CD4-positive, alpha-beta memory T cell (primary cell): ENCODE measurements around the gene SLC4A3. TPM values are rescaled to one million over a fixed set of nuclear protein-coding genes. Genes with fewer than 3 reads are reported as not detected.

Experiments
- CTCF ChIA-PET: fragments of 350-600 bp; sonication (Branson Sonifier 250); formaldehyde crosslinking; loops from one replicate; lab custom pipeline; 2021; ENCODE audit warnings: inconsistent platforms; ENCODE audit not compliant: partially characterized antibody; lab: Charles Lee
- POLR2A ChIA-PET: fragments of 350-600 bp; sonication (Branson Sonifier 250); formaldehyde crosslinking; loops from one replicate; lab custom pipeline; 2021; ENCODE audit not compliant: partially characterized antibody; lab: Charles Lee
- DNase-seq, 5 donors: peaks; one replicate each; pipeline versions ENCODE4 v3.0.0 to v3.0.0-alpha.2; 2020 to 2022; ENCODE audit warnings: mixed read lengths in 1 of 5
- H3K27ac ChIP-seq: one replicate; pipeline ENCODE4 v1.7.0; 2013; ENCODE audit warnings: low read depth, low read length
- H3K27me3 ChIP-seq: 2 replicates; pipeline ENCODE4 v1.7.0; 2013; ENCODE audit warnings: mild to moderate bottlenecking, low read length, moderate library complexity; ENCODE audit not compliant: insufficient read depth
- H3K36me3 ChIP-seq: 2 replicates; pipeline ENCODE4 v1.7.0; 2013; ENCODE audit warnings: mild to moderate bottlenecking, low read length, moderate library complexity; ENCODE audit not compliant: insufficient read depth
- H3K4me1 ChIP-seq: 2 replicates; pipeline ENCODE4 v1.7.0; 2013; ENCODE audit warnings: mild to moderate bottlenecking, low read length, moderate library complexity; ENCODE audit not compliant: insufficient read depth
- H3K4me3 ChIP-seq, 2 donors: one replicate each; pipeline ENCODE4 v1.7.0; 2013; ENCODE audit warnings: low read length in 2 of 2, mild to moderate bottlenecking in 1 of 2
- H3K9me3 ChIP-seq, 2 donors: one replicate each; pipeline ENCODE4 v1.7.0; 2013; ENCODE audit warnings: low read length in 2 of 2, control low read depth in 1 of 2; ENCODE audit not compliant: control insufficient read depth in 1 of 2
- H3K27ac Mint-ChIP-seq, 7 donors: one replicate each; pipeline ENCODE4 v1.8.0; 2020 to 2021; ENCODE audit warnings: mixed read lengths in 7 of 7, mild to moderate bottlenecking in 6 of 7, inconsistent platforms in 3 of 7, moderate library complexity in 3 of 7
- H3K27me3 Mint-ChIP-seq, 2 donors: one replicate each; pipeline ENCODE4 v1.8.0; 2020 to 2021; ENCODE audit warnings: mixed read lengths in 2 of 2
- H3K36me3 Mint-ChIP-seq, 2 donors: one replicate each; pipeline ENCODE4 v1.8.0; 2020 to 2021; ENCODE audit warnings: mixed read lengths in 2 of 2, inconsistent platforms in 1 of 2, mild to moderate bottlenecking in 1 of 2
- H3K4me1 Mint-ChIP-seq, 4 donors: one replicate each; pipeline ENCODE4 v1.8.0; 2020 to 2021; ENCODE audit warnings: mixed read lengths in 4 of 4, mild to moderate bottlenecking in 1 of 4
- H3K4me3 Mint-ChIP-seq, 8 donors: one replicate each; pipeline ENCODE4 v1.8.0; 2020 to 2021; ENCODE audit warnings: mixed read lengths in 8 of 8, mild to moderate bottlenecking in 7 of 8, moderate library complexity in 6 of 8, inconsistent platforms in 3 of 8
- H3K9me3 Mint-ChIP-seq, 8 donors: one replicate each; pipeline ENCODE4 v1.8.0; 2020 to 2021; ENCODE audit warnings: mixed read lengths in 8 of 8, mild to moderate bottlenecking in 5 of 8, inconsistent platforms in 3 of 8, moderate library complexity in 1 of 8
- intact Hi-C: fragments of 100-400 bp; cut with micrococcal nuclease; formaldehyde crosslinking; loops from one replicate; pipeline ENCODE4 v1.15.1; 2023
- polyA plus RNA-seq, 2 donors: library from polyadenylated mRNA; unstranded; fragments of 300-500 nt; fragmentation: Illumina TruSeq; gene quantifications; one replicate each; pipeline ENCODE4 v1.2.3, GENCODE V29; 2021
- total RNA-seq, 2 experiments: library from RNA; stranded (reverse); gene quantifications; one replicate each; pipeline ENCODE4 v1.2.3, GENCODE V29; 2021

SLC4A3 gene, protein sequence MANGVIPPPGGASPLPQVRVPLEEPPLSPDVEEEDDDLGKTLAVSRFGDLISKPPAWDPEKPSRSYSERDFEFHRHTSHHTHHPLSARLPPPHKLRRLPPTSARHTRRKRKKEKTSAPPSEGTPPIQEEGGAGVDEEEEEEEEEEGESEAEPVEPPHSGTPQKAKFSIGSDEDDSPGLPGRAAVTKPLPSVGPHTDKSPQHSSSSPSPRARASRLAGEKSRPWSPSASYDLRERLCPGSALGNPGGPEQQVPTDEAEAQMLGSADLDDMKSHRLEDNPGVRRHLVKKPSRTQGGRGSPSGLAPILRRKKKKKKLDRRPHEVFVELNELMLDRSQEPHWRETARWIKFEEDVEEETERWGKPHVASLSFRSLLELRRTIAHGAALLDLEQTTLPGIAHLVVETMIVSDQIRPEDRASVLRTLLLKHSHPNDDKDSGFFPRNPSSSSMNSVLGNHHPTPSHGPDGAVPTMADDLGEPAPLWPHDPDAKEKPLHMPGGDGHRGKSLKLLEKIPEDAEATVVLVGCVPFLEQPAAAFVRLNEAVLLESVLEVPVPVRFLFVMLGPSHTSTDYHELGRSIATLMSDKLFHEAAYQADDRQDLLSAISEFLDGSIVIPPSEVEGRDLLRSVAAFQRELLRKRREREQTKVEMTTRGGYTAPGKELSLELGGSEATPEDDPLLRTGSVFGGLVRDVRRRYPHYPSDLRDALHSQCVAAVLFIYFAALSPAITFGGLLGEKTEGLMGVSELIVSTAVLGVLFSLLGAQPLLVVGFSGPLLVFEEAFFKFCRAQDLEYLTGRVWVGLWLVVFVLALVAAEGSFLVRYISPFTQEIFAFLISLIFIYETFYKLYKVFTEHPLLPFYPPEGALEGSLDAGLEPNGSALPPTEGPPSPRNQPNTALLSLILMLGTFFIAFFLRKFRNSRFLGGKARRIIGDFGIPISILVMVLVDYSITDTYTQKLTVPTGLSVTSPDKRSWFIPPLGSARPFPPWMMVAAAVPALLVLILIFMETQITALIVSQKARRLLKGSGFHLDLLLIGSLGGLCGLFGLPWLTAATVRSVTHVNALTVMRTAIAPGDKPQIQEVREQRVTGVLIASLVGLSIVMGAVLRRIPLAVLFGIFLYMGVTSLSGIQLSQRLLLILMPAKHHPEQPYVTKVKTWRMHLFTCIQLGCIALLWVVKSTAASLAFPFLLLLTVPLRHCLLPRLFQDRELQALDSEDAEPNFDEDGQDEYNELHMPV
- not detected for total RNA-seq
- not detected for polyA plus RNA-seq

DNA sequence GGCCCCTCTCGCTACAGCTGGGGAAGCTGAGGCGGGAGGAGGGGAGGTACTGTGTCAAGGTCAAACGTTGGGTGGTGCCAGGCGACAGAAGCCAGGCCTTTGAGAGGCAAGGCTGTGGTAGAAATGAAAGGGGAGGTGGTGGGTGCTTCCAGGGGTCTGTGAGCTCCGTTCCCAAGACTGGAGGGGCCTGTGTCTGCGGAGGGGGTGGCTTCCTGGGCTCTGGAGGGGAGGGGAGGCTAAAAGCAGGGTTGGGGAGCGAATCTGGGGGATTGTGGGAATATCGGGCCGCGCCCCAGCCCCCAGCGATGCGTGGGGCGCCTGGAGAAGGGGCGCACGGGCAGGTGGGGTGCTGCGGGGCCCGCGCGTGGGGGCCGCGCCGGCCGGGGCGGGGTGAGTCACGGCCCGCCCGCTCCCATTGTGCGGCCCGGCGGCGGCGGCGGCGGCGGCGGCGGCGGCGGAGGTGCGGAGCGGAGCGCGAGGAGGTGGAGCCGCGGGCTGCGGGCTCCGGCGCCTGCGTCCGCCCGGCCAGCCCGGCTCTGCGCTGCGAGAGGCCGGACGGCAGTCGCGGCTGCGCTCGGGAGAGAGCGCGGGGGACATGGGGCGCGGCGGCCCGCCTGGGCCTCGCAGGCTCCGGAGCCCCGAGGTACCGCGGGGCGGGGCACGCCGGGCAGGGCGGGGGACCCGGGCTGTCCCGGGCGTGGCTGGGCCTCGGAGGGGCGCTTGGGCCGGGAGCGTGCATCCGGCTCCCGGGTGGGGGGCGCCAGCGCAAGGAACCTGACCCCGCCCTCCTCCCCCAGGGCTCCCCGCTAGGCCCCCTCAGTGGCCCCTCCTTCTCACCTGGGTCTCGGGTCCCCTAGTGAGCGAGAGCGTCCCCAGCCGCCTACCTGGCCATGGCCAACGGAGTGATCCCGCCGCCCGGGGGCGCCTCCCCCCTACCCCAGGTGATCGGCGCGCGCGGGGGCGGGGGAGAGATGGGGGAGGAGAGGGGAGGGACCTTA, at the start of gene SLC4A3:
SLC4A3 (plus strand) TSS at position 528 of the 998 bp plus-strand sequence; CDS start at position 891, 363 bp downstream.
- Mint-ChIP-seq H3K4me3 (peak within 1 kb of the TSS; percentile 16 to 84 (median 76)), H3K36me3 (no peaks in the 10 kb centered on the region), H3K27ac (peak within 1 kb of the TSS in 1 of 7 donors; percentile 30), H3K27me3 (peaks cover 18 to 31% of the 10 kb centered on the region in 2 donors), H3K9me3 (no peaks in the 10 kb centered on the region), H3K4me1 (peaks cover 0 to 8% (median 6%) of the 10 kb centered on the region in 4 donors)
- H3K4me1 ChIP-seq = no peaks in the 10 kb centered on the region
- ChIA-PET CTCF (no interaction called here), POLR2A (no interaction called here)
- peaks cover 20% of the 10 kb centered on the region for H3K27me3 ChIP-seq
- no peak within 1 kb of the TSS for H3K4me3 ChIP-seq
- no peaks in the 10 kb centered on the region for H3K9me3 ChIP-seq
- intact Hi-C loops = no loop called here
- no peak for DNase-seq
- no peak within 1 kb of the TSS for H3K27ac ChIP-seq
- H3K36me3 ChIP-seq = no peaks in the 10 kb centered on the region

DNA sequence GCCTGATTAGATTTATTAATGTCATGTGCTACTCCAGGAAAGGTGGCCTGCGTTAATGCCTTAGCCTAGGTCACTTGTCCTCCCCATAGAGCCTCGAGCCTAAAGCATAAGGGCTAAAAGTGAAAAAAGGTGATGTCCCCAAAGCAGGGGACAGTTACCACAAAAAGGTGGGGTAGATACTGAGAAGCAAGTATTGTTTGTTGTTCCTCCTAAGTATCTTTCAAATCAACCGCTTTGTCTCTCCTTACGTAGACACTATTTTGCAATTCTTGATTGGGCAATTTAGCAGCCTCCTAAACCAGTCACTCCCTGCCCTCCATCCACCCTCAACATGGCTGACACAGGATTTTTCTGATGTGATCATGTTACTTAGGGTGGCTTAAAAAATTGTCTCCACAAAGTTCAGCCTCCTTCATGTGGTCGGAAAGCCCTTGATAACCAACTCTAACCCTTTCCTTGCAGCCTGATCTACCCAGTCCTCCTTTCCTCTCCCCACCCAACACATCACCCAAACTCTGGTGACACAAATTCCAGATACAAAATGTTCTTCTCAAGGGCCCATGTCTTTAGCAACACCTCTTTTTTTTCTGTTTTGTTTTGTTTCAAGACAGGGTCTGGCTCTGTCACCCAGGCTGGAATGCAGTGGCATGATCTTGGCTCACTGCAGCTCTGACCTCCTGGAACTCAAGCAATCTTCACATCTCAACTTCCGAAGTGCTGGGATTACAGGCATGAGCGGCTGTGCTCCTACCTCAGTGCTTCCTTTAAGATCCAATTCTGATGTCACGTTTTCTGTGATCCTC, 48.4 kb upstream of the SLC4A3 start:
- Mint-ChIP-seq H3K27me3 (peaks cover 18 to 22% of the 10 kb centered on the region in 2 donors), H3K36me3 (no peaks in the 10 kb centered on the region), H3K27ac (no peak overlapping the region), H3K4me3 (no peak overlapping the region), H3K9me3 (no peaks in the 10 kb centered on the region), H3K4me1 (no peaks in the 10 kb centered on the region)
- Histone ChIP-seq H3K27me3 (no peaks in the 10 kb centered on the region), H3K27ac (no peak overlapping the region), H3K4me3 (no peak overlapping the region), H3K4me1 (no peaks in the 10 kb centered on the region), H3K9me3 (no peaks in the 10 kb centered on the region), H3K36me3 (no peaks in the 10 kb centered on the region)
- POLR2A ChIA-PET = no interaction called here
- DNase-seq = no peak
- CTCF ChIA-PET = interaction anchor here (1.2 kb wide), 1 partner anchor 17 kb away, joined by 4 read pairs; no protein-coding TSS in a partner anchor
- intact Hi-C loops = no loop called here

DNA sequence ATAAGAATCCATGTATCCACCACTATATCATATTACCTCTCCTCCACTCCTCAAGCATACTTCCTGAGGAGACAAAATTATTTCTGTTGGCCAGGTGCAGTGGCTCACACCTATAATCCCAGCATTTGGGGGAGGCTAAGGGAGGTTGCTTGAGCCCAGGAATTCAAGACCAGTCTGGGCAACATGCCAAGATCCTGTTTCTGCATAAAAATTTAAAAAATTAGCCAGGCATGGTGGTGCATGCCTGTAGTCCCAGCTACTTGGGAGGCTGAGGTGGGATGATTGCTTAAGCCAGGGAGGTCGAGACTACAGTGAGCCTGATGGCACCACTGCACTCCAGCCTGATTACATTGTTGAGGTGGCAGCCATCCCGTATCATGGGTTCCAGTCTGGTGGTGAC, 46.1 kb upstream of the SLC4A3 start:
- intact Hi-C loops = no loop called here
- Histone ChIP-seq H3K36me3 (no peaks in the 10 kb centered on the region), H3K4me3 (no peak overlapping the region), H3K27ac (no peak overlapping the region), H3K27me3 (no peaks in the 10 kb centered on the region), H3K9me3 (no peaks in the 10 kb centered on the region), H3K4me1 (no peaks in the 10 kb centered on the region)
- H3K4me3 Mint-ChIP-seq = no peak overlapping the region
- POLR2A ChIA-PET = no interaction called here
- CTCF ChIA-PET = interaction anchor here (1.2 kb wide), 1 partner anchor 83 kb away, joined by 4 read pairs; the partner anchor contains the start of gene GMPPA
- no peaks in the 10 kb centered on the region for H3K36me3 Mint-ChIP-seq
- H3K27me3 Mint-ChIP-seq = peaks cover 15 to 18% of the 10 kb centered on the region in 2 donors
- peaks cover 0 to 2% (median 0%) of the 10 kb centered on the region in 4 donors for H3K4me1 Mint-ChIP-seq
- no peak overlapping the region for H3K27ac Mint-ChIP-seq
- no peak for DNase-seq
- H3K9me3 Mint-ChIP-seq = no peaks in the 10 kb centered on the region

DNA sequence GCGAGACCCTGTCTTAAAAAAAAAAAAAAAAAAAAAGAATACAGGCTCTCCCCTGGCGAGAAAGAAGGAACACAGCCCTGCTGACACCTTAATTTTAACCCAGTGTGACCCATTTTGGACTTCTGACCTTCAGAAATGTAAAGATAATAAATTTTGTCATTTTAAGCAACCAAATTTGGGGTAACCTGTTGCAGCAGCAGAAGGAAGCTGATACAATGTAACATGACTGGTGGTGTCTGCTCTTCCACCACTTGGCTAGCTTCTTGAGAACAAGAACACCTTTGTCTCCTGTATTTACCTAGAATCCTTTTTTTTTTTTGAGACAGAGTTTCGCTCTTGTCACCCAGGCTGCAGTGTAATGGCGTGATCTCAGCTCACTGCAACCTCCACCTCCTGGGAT, 36.3 kb upstream of the SLC4A3 start:
- DNase-seq = no peak
- no peaks in the 10 kb centered on the region for H3K4me1 ChIP-seq
- no peak overlapping the region for H3K27ac ChIP-seq
- CTCF ChIA-PET = no interaction called here
- H3K4me1 Mint-ChIP-seq = peaks cover 0 to 1% (median 0%) of the 10 kb centered on the region in 4 donors
- no peaks in the 10 kb centered on the region for H3K9me3 ChIP-seq
- intact Hi-C loops = no loop called here
- H3K4me3 Mint-ChIP-seq = no peak overlapping the region
- POLR2A ChIA-PET = no interaction called here
- H3K27ac Mint-ChIP-seq = no peak overlapping the region
- no peaks in the 10 kb centered on the region for H3K27me3 ChIP-seq
- peaks cover 9 to 13% of the 10 kb centered on the region in 2 donors for H3K27me3 Mint-ChIP-seq
- no peak overlapping the region for H3K4me3 ChIP-seq
- H3K36me3 ChIP-seq = no peaks in the 10 kb centered on the region
- no peaks in the 10 kb centered on the region for H3K36me3 Mint-ChIP-seq
- H3K9me3 Mint-ChIP-seq = no peaks in the 10 kb centered on the region

DNA sequence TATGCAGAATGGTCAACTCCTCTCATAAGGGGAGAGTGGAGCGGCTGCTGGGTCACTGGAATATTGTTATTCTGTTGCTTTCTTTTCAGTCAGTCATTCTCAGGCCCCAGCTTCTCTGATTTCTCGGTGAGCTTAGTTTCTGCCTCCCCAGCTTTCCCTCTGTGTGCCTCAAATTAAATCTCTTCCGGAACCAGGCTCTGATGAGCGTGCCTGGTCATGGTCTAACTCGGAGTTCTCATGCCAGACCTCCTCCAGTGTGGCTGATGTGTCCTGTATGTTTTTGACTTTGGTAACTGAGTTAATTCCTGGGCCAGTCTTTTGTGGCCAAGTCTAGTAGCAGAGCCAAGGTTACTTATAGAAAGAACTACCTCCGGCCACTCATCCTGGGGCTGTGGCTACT, 34.7 kb upstream of the SLC4A3 start:
- Histone ChIP-seq H3K36me3 (no peaks in the 10 kb centered on the region), H3K27ac (no peak overlapping the region), H3K4me3 (no peak overlapping the region), H3K4me1 (peaks cover 5% of the 10 kb centered on the region), H3K9me3 (no peaks in the 10 kb centered on the region), H3K27me3 (no peaks in the 10 kb centered on the region)
- no peak overlapping the region for H3K4me3 Mint-ChIP-seq
- H3K9me3 Mint-ChIP-seq = no peaks in the 10 kb centered on the region
- peaks cover 0 to 9% (median 2%) of the 10 kb centered on the region in 4 donors for H3K4me1 Mint-ChIP-seq
- ChIA-PET POLR2A (no interaction called here), CTCF (interaction anchor here (1.3 to 1.6 kb wide), 2 partner anchors 50 to 52 kb away, joined by 4 to 5 read pairs; no protein-coding TSS in a partner anchor)
- H3K36me3 Mint-ChIP-seq = peaks cover 0 to 4% of the 10 kb centered on the region in 2 donors
- intact Hi-C loops = no loop called here
- DNase-seq = no peak
- H3K27ac Mint-ChIP-seq = no peak overlapping the region
- peaks cover 9 to 10% of the 10 kb centered on the region in 2 donors for H3K27me3 Mint-ChIP-seq

DNA sequence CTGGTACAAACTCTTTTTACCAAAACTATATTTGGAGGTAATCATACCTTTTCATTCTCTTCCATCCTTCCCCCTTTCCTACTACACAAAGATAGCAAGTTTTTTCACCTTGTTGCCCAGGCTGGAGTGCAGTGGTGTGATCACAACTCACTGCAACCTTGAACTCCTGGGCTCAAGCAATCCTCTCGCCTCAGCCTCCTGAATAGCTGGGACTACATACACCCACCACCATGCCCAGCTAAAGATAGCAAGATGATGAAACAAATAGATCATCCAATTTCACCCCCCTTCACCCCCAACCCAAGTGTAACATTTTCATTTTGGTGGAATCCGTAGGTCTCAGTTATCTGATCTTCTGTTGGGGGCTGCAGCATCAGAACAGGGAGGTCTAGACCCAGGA, 34.3 kb upstream of the SLC4A3 start:
- no peak overlapping the region for H3K4me3 Mint-ChIP-seq
- CTCF ChIA-PET = interaction anchor here (1.6 kb wide), 1 partner anchor 49 kb away, joined by 5 read pairs; no protein-coding TSS in a partner anchor
- Histone ChIP-seq H3K36me3 (no peaks in the 10 kb centered on the region), H3K4me1 (peaks cover 7% of the 10 kb centered on the region), H3K27me3 (no peaks in the 10 kb centered on the region), H3K4me3 (no peak overlapping the region), H3K9me3 (no peaks in the 10 kb centered on the region), H3K27ac (no peak overlapping the region)
- no peak for DNase-seq
- POLR2A ChIA-PET = no interaction called here
- H3K27me3 Mint-ChIP-seq = peaks cover 9 to 10% of the 10 kb centered on the region in 2 donors
- intact Hi-C loops = no loop called here
- peaks cover 2 to 14% (median 5%) of the 10 kb centered on the region in 4 donors for H3K4me1 Mint-ChIP-seq
- H3K9me3 Mint-ChIP-seq = no peaks in the 10 kb centered on the region
- no peak overlapping the region for H3K27ac Mint-ChIP-seq
- peaks cover 0 to 6% of the 10 kb centered on the region in 2 donors for H3K36me3 Mint-ChIP-seq
